ENCODE data around the gene DCUN1D2.

The DCUN1D2 gene

GRCh38 chr13:113519556-113519955 lies 29.0 kb upstream of the DCUN1D2 start:
- no peak for DNase-seq (ENCODE audit: low read depth)

GRCh38 chr13:113518076-113518803 lies 27.7 kb upstream of the DCUN1D2 start:
- DNase-seq (ENCODE audit: low read depth) = no peak

- DNase-seq (ENCODE audit: low read depth) = no peak
Observed at GRCh38 chr13:113514847-113515246, 24.3 kb upstream of the DCUN1D2 start.

GRCh38 chr13:113513761-113514160 lies 23.2 kb upstream of the DCUN1D2 start:
- no peak for DNase-seq (ENCODE audit: low read depth)

GRCh38 chr13:113511361-113511760 lies 20.9 kb upstream of the DCUN1D2 start:
- DNase-seq (ENCODE audit: low read depth) = no peak

- DNase-seq (ENCODE audit: low read depth) = no peak
Observed at GRCh38 chr13:113510871-113511270, 20.4 kb upstream of the DCUN1D2 start.

- DNase-seq (ENCODE audit: low read depth) = no peak
Observed at GRCh38 chr13:113509989-113510388, 19.5 kb upstream of the DCUN1D2 start.

GRCh38 chr13:113508521-113509254 lies 18.2 kb upstream of the DCUN1D2 start:
- DNase-seq (ENCODE audit: low read depth) = no peak

- DNase-seq (ENCODE audit: low read depth) = no peak
Observed at GRCh38 chr13:113507505-113508345, 17.2 kb upstream of the DCUN1D2 start.

- no peak for DNase-seq (ENCODE audit: low read depth)
Observed at GRCh38 chr13:113506871-113507388, 16.4 kb upstream of the DCUN1D2 start.

GRCh38 chr13:113506025-113506685 lies 15.6 kb upstream of the DCUN1D2 start:
- DNase-seq (ENCODE audit: low read depth) = no peak

- DNase-seq (ENCODE audit: low read depth) = no peak
Observed at GRCh38 chr13:113502686-113503085, 12.2 kb upstream of the DCUN1D2 start.

- no peak for DNase-seq (ENCODE audit: low read depth)
Observed at GRCh38 chr13:113500530-113501265, 10.2 kb upstream of the DCUN1D2 start.

- peak; percentile 3 for DNase-seq (ENCODE audit: low read depth)
Observed at GRCh38 chr13:113499936-113500335, 9.4 kb upstream of the DCUN1D2 start.

- DNase-seq (ENCODE audit: low read depth) = no peak
Observed at GRCh38 chr13:113498905-113499304, 8.4 kb upstream of the DCUN1D2 start.

GRCh38 chr13:113497217-113497616 lies 6.7 kb upstream of the DCUN1D2 start:
- DNase-seq (ENCODE audit: low read depth) = no peak

GRCh38 chr13:113495494-113496210 lies 5.1 kb upstream of the DCUN1D2 start:
- DNase-seq (ENCODE audit: low read depth) = no peak

- DNase-seq (ENCODE audit: low read depth) = peak; percentile 77
Observed at GRCh38 chr13:113493315-113493951, 2.9 kb upstream of the DCUN1D2 start.

GRCh38 chr13:113491982-113492381 lies 1.5 kb upstream of the DCUN1D2 start:
- no peak for DNase-seq (ENCODE audit: low read depth)

GRCh38 chr13:113491418-113491883 lies 940 bp upstream of the DCUN1D2 start:
- DNase-seq (ENCODE audit: low read depth) = peak; percentile 11

Measured in GM04504 (cell line).